NAMALWA (cell line): ENCODE data around the gene SLC40A1.

ENCODE experiments used
- DNase-seq: peaks from one replicate; pipeline ENCODE4 v3.0.0-alpha.2; 2015; ENCODE audit warnings: low spot score

SLC40A1 gene

GRCh38 chr2:189566046-189566445, 14.5 kb downstream of the SLC40A1 start:
- DNase-seq, result no peak

- DNase-seq, result no peak
Measured at GRCh38 chr2:189561371-189562038, 19.1 kb downstream of the SLC40A1 start.

GRCh38 chr2:189560273-189560586, 20.4 kb downstream of the SLC40A1 start:
- DNase-seq, result no peak

- no peak for DNase-seq
Measured at GRCh38 chr2:189559579-189560272, 20.9 kb downstream of the SLC40A1 start.

GRCh38 chr2:189558516-189559272, 21.9 kb downstream of the SLC40A1 start:
- no peak for DNase-seq

GRCh38 chr2:189557373-189557772, 23.2 kb downstream of the SLC40A1 start:
- no peak for DNase-seq

GRCh38 chr2:189556526-189556925, 24.1 kb downstream of the SLC40A1 start:
- no peak for DNase-seq

- DNase-seq, result no peak
Measured at GRCh38 chr2:189555232-189555631, 25.4 kb downstream of the SLC40A1 start.

GRCh38 chr2:189553504-189554088, 27.0 kb downstream of the SLC40A1 start:
- no peak for DNase-seq

GRCh38 chr2:189552991-189553404, 27.6 kb downstream of the SLC40A1 start:
- DNase-seq, result no peak

GRCh38 chr2:189552334-189552990, 28.1 kb downstream of the SLC40A1 start:
- no peak for DNase-seq

GRCh38 chr2:189551808-189552207, 28.8 kb downstream of the SLC40A1 start:
- no peak for DNase-seq

GRCh38 chr2:189549449-189549832, 31.1 kb downstream of the SLC40A1 start:
- no peak for DNase-seq

- no peak for DNase-seq
Measured at GRCh38 chr2:189548666-189549448, 31.7 kb downstream of the SLC40A1 start.

GRCh38 chr2:189545418-189545817, 35.2 kb downstream of the SLC40A1 start:
- DNase-seq, result no peak

- no peak for DNase-seq
Measured at GRCh38 chr2:189544318-189545042, 36.1 kb downstream of the SLC40A1 start.

GRCh38 chr2:189543367-189543766, 37.2 kb downstream of the SLC40A1 start:
- DNase-seq, result no peak

GRCh38 chr2:189542145-189542882, 38.3 kb downstream of the SLC40A1 start:
- DNase-seq, result no peak

GRCh38 chr2:189541591-189541990, 39.0 kb downstream of the SLC40A1 start:
- DNase-seq, result no peak

- no peak for DNase-seq
Measured at GRCh38 chr2:189540551-189540950, 40.0 kb downstream of the SLC40A1 start.
